CD4-positive, alpha-beta memory T cell (primary cell): ENCODE data around the gene CDH7. TPM values are rescaled to one million over a fixed set of nuclear protein-coding genes. Genes with fewer than 3 reads are reported as not detected.

Source experiments
- CTCF ChIA-PET: fragments of 350-600 bp; sonication (Branson Sonifier 250); formaldehyde crosslinking; loops from one replicate; lab custom pipeline; 2021; ENCODE audit warnings: inconsistent platforms; ENCODE audit not compliant: partially characterized antibody; lab: Charles Lee
- POLR2A ChIA-PET: fragments of 350-600 bp; sonication (Branson Sonifier 250); formaldehyde crosslinking; loops from one replicate; lab custom pipeline; 2021; ENCODE audit not compliant: partially characterized antibody; lab: Charles Lee
- DNase-seq, 5 donors: peaks; one replicate each; pipeline versions ENCODE4 v3.0.0 to v3.0.0-alpha.2; 2020 to 2022; ENCODE audit warnings: mixed read lengths in 1 of 5
- H3K27ac ChIP-seq: one replicate; pipeline ENCODE4 v1.7.0; 2013; ENCODE audit warnings: low read depth, low read length
- H3K27me3 ChIP-seq: 2 replicates; pipeline ENCODE4 v1.7.0; 2013; ENCODE audit warnings: mild to moderate bottlenecking, low read length, moderate library complexity; ENCODE audit not compliant: insufficient read depth
- H3K36me3 ChIP-seq: 2 replicates; pipeline ENCODE4 v1.7.0; 2013; ENCODE audit warnings: mild to moderate bottlenecking, low read length, moderate library complexity; ENCODE audit not compliant: insufficient read depth
- H3K4me1 ChIP-seq: 2 replicates; pipeline ENCODE4 v1.7.0; 2013; ENCODE audit warnings: mild to moderate bottlenecking, low read length, moderate library complexity; ENCODE audit not compliant: insufficient read depth
- H3K4me3 ChIP-seq, 2 donors: one replicate each; pipeline ENCODE4 v1.7.0; 2013; ENCODE audit warnings: low read length in 2 of 2, mild to moderate bottlenecking in 1 of 2
- H3K9me3 ChIP-seq, 2 donors: one replicate each; pipeline ENCODE4 v1.7.0; 2013; ENCODE audit warnings: low read length in 2 of 2, control low read depth in 1 of 2; ENCODE audit not compliant: control insufficient read depth in 1 of 2
- H3K27ac Mint-ChIP-seq, 7 donors: one replicate each; pipeline ENCODE4 v1.8.0; 2020 to 2021; ENCODE audit warnings: mixed read lengths in 7 of 7, mild to moderate bottlenecking in 6 of 7, inconsistent platforms in 3 of 7, moderate library complexity in 3 of 7
- H3K27me3 Mint-ChIP-seq, 2 donors: one replicate each; pipeline ENCODE4 v1.8.0; 2020 to 2021; ENCODE audit warnings: mixed read lengths in 2 of 2
- H3K36me3 Mint-ChIP-seq, 2 donors: one replicate each; pipeline ENCODE4 v1.8.0; 2020 to 2021; ENCODE audit warnings: mixed read lengths in 2 of 2, inconsistent platforms in 1 of 2, mild to moderate bottlenecking in 1 of 2
- H3K4me1 Mint-ChIP-seq, 4 donors: one replicate each; pipeline ENCODE4 v1.8.0; 2020 to 2021; ENCODE audit warnings: mixed read lengths in 4 of 4, mild to moderate bottlenecking in 1 of 4
- H3K4me3 Mint-ChIP-seq, 8 donors: one replicate each; pipeline ENCODE4 v1.8.0; 2020 to 2021; ENCODE audit warnings: mixed read lengths in 8 of 8, mild to moderate bottlenecking in 7 of 8, moderate library complexity in 6 of 8, inconsistent platforms in 3 of 8
- H3K9me3 Mint-ChIP-seq, 8 donors: one replicate each; pipeline ENCODE4 v1.8.0; 2020 to 2021; ENCODE audit warnings: mixed read lengths in 8 of 8, mild to moderate bottlenecking in 5 of 8, inconsistent platforms in 3 of 8, moderate library complexity in 1 of 8
- intact Hi-C: fragments of 100-400 bp; cut with micrococcal nuclease; formaldehyde crosslinking; loops from one replicate; pipeline ENCODE4 v1.15.1; 2023
- polyA plus RNA-seq, 2 donors: library from polyadenylated mRNA; unstranded; fragments of 300-500 nt; fragmentation: Illumina TruSeq; gene quantifications; one replicate each; pipeline ENCODE4 v1.2.3, GENCODE V29; 2021
- total RNA-seq, 2 experiments: library from RNA; stranded (reverse); gene quantifications; one replicate each; pipeline ENCODE4 v1.2.3, GENCODE V29; 2021

Gene CDH7
- total and polyA plus RNA-seq, 4 experiments from 2014 or later: not detected

GRCh38 chr18:65754121-65754520 is 3.3 kb downstream of the CDH7 start:
- peaks cover 0 to 25% (median 9%) of the 10 kb centered on the region in 8 donors for H3K9me3 Mint-ChIP-seq
- DNase-seq: no peak
- H3K4me1 ChIP-seq: no peaks in the 10 kb centered on the region
- H3K27me3 ChIP-seq: no peaks in the 10 kb centered on the region
- H3K27ac Mint-ChIP-seq: no peak overlapping the region
- peaks cover 1 to 3% of the 10 kb centered on the region in 2 donors for H3K27me3 Mint-ChIP-seq
- H3K4me1 Mint-ChIP-seq: no peaks in the 10 kb centered on the region
- no peaks in the 10 kb centered on the region for H3K9me3 ChIP-seq
- no peaks in the 10 kb centered on the region for H3K36me3 Mint-ChIP-seq
- ChIA-PET POLR2A (no interaction called here), CTCF (no interaction called here)
- no peak overlapping the region for H3K4me3 ChIP-seq
- intact Hi-C loops: no loop called here
- H3K27ac ChIP-seq: no peak overlapping the region
- H3K36me3 ChIP-seq: no peaks in the 10 kb centered on the region
- no peak overlapping the region for H3K4me3 Mint-ChIP-seq

GRCh38 chr18:65755616-65756015 is 4.8 kb downstream of the CDH7 start:
- no peaks in the 10 kb centered on the region for H3K27me3 Mint-ChIP-seq
- Histone ChIP-seq H3K9me3 (no peaks in the 10 kb centered on the region), H3K36me3 (no peaks in the 10 kb centered on the region), H3K4me1 (no peaks in the 10 kb centered on the region), H3K27ac (no peak overlapping the region), H3K4me3 (no peak overlapping the region), H3K27me3 (no peaks in the 10 kb centered on the region)
- no peak for DNase-seq
- ChIA-PET POLR2A (no interaction called here), CTCF (no interaction called here)
- H3K4me3 Mint-ChIP-seq: no peak overlapping the region
- H3K27ac Mint-ChIP-seq: no peak overlapping the region
- no peaks in the 10 kb centered on the region for H3K36me3 Mint-ChIP-seq
- H3K9me3 Mint-ChIP-seq: peaks cover 0 to 14% (median 4%) of the 10 kb centered on the region in 8 donors
- no peaks in the 10 kb centered on the region for H3K4me1 Mint-ChIP-seq
- intact Hi-C loops: no loop called here

GRCh38 chr18:65760457-65760856 is 9.6 kb downstream of the CDH7 start:
- ChIA-PET POLR2A (no interaction called here), CTCF (no interaction called here)
- no peak overlapping the region for H3K4me3 Mint-ChIP-seq
- peaks cover 0 to 8% (median 2%) of the 10 kb centered on the region in 8 donors for H3K9me3 Mint-ChIP-seq
- Histone ChIP-seq H3K27me3 (no peaks in the 10 kb centered on the region), H3K4me3 (no peak overlapping the region), H3K36me3 (no peaks in the 10 kb centered on the region), H3K4me1 (no peaks in the 10 kb centered on the region), H3K27ac (no peak overlapping the region), H3K9me3 (no peaks in the 10 kb centered on the region)
- no peaks in the 10 kb centered on the region for H3K4me1 Mint-ChIP-seq
- no peak for DNase-seq
- no peaks in the 10 kb centered on the region for H3K36me3 Mint-ChIP-seq
- intact Hi-C loops: no loop called here
- H3K27me3 Mint-ChIP-seq: no peaks in the 10 kb centered on the region
- no peak overlapping the region for H3K27ac Mint-ChIP-seq

GRCh38 chr18:65761636-65762295 is 11.0 kb downstream of the CDH7 start:
- H3K36me3 ChIP-seq: no peaks in the 10 kb centered on the region
- H3K4me1 Mint-ChIP-seq: no peaks in the 10 kb centered on the region
- no peaks in the 10 kb centered on the region for H3K9me3 ChIP-seq
- H3K27me3 Mint-ChIP-seq: no peaks in the 10 kb centered on the region
- no peak for DNase-seq
- CTCF ChIA-PET: no interaction called here
- intact Hi-C loops: no loop called here
- H3K36me3 Mint-ChIP-seq: no peaks in the 10 kb centered on the region
- no peaks in the 10 kb centered on the region for H3K4me1 ChIP-seq
- H3K27me3 ChIP-seq: no peaks in the 10 kb centered on the region
- peaks cover 0 to 8% (median 1%) of the 10 kb centered on the region in 8 donors for H3K9me3 Mint-ChIP-seq
- H3K27ac Mint-ChIP-seq: no peak overlapping the region
- POLR2A ChIA-PET: no interaction called here
- no peak overlapping the region for H3K4me3 Mint-ChIP-seq
- H3K4me3 ChIP-seq: no peak overlapping the region
- no peak overlapping the region for H3K27ac ChIP-seq

- Histone ChIP-seq H3K4me3 (no peak overlapping the region), H3K36me3 (no peaks in the 10 kb centered on the region), H3K27ac (no peak overlapping the region), H3K4me1 (no peaks in the 10 kb centered on the region), H3K9me3 (no peaks in the 10 kb centered on the region), H3K27me3 (no peaks in the 10 kb centered on the region)
- intact Hi-C loops: no loop called here
- Mint-ChIP-seq H3K27me3 (no peaks in the 10 kb centered on the region), H3K4me3 (no peak overlapping the region), H3K36me3 (no peaks in the 10 kb centered on the region), H3K9me3 (peaks cover 0 to 8% (median 4%) of the 10 kb centered on the region in 8 donors), H3K27ac (no peak overlapping the region), H3K4me1 (no peaks in the 10 kb centered on the region)
- ChIA-PET CTCF (no interaction called here), POLR2A (no interaction called here)
- DNase-seq: no peak
Measured at GRCh38 chr18:65762556-65762955, 11.7 kb downstream of the CDH7 start.

GRCh38 chr18:65767406-65767805 is 16.6 kb downstream of the CDH7 start:
- POLR2A ChIA-PET: no interaction called here
- no peaks in the 10 kb centered on the region for H3K36me3 Mint-ChIP-seq
- H3K4me3 Mint-ChIP-seq: no peak overlapping the region
- H3K27me3 ChIP-seq: no peaks in the 10 kb centered on the region
- H3K36me3 ChIP-seq: no peaks in the 10 kb centered on the region
- no peak overlapping the region for H3K27ac Mint-ChIP-seq
- no peaks in the 10 kb centered on the region for H3K9me3 ChIP-seq
- peaks cover 0 to 16% (median 6%) of the 10 kb centered on the region in 8 donors for H3K9me3 Mint-ChIP-seq
- H3K4me1 ChIP-seq: no peaks in the 10 kb centered on the region
- DNase-seq: no peak
- H3K4me1 Mint-ChIP-seq: no peaks in the 10 kb centered on the region
- H3K27me3 Mint-ChIP-seq: no peaks in the 10 kb centered on the region
- no peak overlapping the region for H3K27ac ChIP-seq
- H3K4me3 ChIP-seq: no peak overlapping the region
- CTCF ChIA-PET: no interaction called here
- intact Hi-C loops: no loop called here

- no peaks in the 10 kb centered on the region for H3K36me3 Mint-ChIP-seq
- no peaks in the 10 kb centered on the region for H3K27me3 Mint-ChIP-seq
- no peak overlapping the region for H3K27ac ChIP-seq
- POLR2A ChIA-PET: no interaction called here
- no peaks in the 10 kb centered on the region for H3K4me1 ChIP-seq
- H3K4me3 Mint-ChIP-seq: no peak overlapping the region
- intact Hi-C loops: no loop called here
- no peaks in the 10 kb centered on the region for H3K36me3 ChIP-seq
- H3K27ac Mint-ChIP-seq: no peak overlapping the region
- H3K4me1 Mint-ChIP-seq: no peaks in the 10 kb centered on the region
- no peaks in the 10 kb centered on the region for H3K27me3 ChIP-seq
- no peak for DNase-seq
- H3K9me3 ChIP-seq: no peaks in the 10 kb centered on the region
- no peak overlapping the region for H3K4me3 ChIP-seq
- peaks cover 0 to 12% (median 6%) of the 10 kb centered on the region in 8 donors for H3K9me3 Mint-ChIP-seq
- CTCF ChIA-PET: no interaction called here
Measured at GRCh38 chr18:65768120-65768778, 17.4 kb downstream of the CDH7 start.
